Activated CD4-positive, CD25-positive, alpha-beta regulatory T cell treated with anti-CD3 and anti-CD28 coated beads, Interleukin-2, amount 50 U/mL, for 72 hours (primary cell): ENCODE measurements around the gene CD109.

Experiments
- DNase-seq: peaks from one replicate; pipeline ENCODE4 v3.0.0; 2021

The CD109 gene

GRCh38 chr6:73867411-73867810 lies 171.4 kb downstream of the CD109 start:
- DNase-seq: no peak

- DNase-seq: no peak
Measured at GRCh38 chr6:73870907-73871306, 174.9 kb downstream of the CD109 start.

GRCh38 chr6:73873081-73873480 lies 177.1 kb downstream of the CD109 start:
- no peak for DNase-seq
